Gastroesophageal sphincter (tissue), 3 donors: Measurements from ENCODE around the gene STC2.

Experiments
- EP300 ChIP-seq: sonication (generic); formaldehyde crosslinking; IDR thresholded peaks from one replicate; pipeline ENCODE4 v1.6.1; 2017; ENCODE audit warnings: antibody characterized with exemption, mild to moderate bottlenecking
- POLR2A ChIP-seq, 2 donors: fragments of 450-650 bp; IDR thresholded peaks; one replicate each; pipeline ENCODE4 v1.6.1; 2017; ENCODE audit warnings: antibody characterized with exemption in 2 of 2, mild to moderate bottlenecking in 2 of 2, moderate library complexity in 1 of 2
- POLR2AphosphoS5 ChIP-seq: sonication (generic); formaldehyde crosslinking; IDR thresholded peaks from one replicate; pipeline ENCODE4 v1.6.1; 2017; ENCODE audit warnings: antibody characterized with exemption
- TF ChIP-seq, protein P1 (sequence below), 4 experiments: fragments of 200-600 bp in 2 of 4; fragments of 450-650 bp in 2 of 4; sonication (generic) in 1 of 4; IDR thresholded peaks; one replicate each; pipeline ENCODE4 v1.5.1; 2017 to 2019; ENCODE audit warnings: antibody characterized with exemption in 4 of 4, mild to moderate bottlenecking in 2 of 4, moderate library complexity in 2 of 4

GRCh38 chr5:173352366-173353349 lies 24.4 kb upstream of the STC2 start:
- TF ChIP-seq, protein P1, sequence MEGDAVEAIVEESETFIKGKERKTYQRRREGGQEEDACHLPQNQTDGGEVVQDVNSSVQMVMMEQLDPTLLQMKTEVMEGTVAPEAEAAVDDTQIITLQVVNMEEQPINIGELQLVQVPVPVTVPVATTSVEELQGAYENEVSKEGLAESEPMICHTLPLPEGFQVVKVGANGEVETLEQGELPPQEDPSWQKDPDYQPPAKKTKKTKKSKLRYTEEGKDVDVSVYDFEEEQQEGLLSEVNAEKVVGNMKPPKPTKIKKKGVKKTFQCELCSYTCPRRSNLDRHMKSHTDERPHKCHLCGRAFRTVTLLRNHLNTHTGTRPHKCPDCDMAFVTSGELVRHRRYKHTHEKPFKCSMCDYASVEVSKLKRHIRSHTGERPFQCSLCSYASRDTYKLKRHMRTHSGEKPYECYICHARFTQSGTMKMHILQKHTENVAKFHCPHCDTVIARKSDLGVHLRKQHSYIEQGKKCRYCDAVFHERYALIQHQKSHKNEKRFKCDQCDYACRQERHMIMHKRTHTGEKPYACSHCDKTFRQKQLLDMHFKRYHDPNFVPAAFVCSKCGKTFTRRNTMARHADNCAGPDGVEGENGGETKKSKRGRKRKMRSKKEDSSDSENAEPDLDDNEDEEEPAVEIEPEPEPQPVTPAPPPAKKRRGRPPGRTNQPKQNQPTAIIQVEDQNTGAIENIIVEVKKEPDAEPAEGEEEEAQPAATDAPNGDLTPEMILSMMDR (IDR thresholded peaks at IDR 0.05): no peak
- no peak for TF ChIP-seq POLR2A (IDR thresholded peaks at IDR 0.05)
- TF ChIP-seq POLR2AphosphoS5: no peak
- TF ChIP-seq EP300: no peak
